Measurements from ENCODE around the gene ARHGEF17.

The ARHGEF17 gene

GRCh38 chr11:73396985-73397384, 88.9 kb downstream of the ARHGEF17 start:
- CTCF ChIA-PET = interaction anchor here (0.7 to 14.0 kb wide), 16 partner anchors 11 to 263 kb away, joined by 3 to 248 read pairs (median 5); partner anchors contain the start of gene ARHGEF17
- H3K4me3 ChIP-seq (ENCODE audit: low read depth, low read length) = no peak overlapping the region
- TF ChIP-seq CTCF (IDR thresholded peaks at IDR 0.05; ENCODE audit: insufficient read depth, low read length, missing control alignments) = no peak
- no peak for DNase-seq (ENCODE audit: low read depth, low spot score)
- POLR2A ChIA-PET = interaction anchor here (1.2 kb wide), 1 partner anchor 88 kb away, joined by 4 read pairs; no protein-coding TSS in a partner anchor

- no peak for TF ChIP-seq CTCF (IDR thresholded peaks at IDR 0.05; ENCODE audit: insufficient read depth, low read length, missing control alignments)
- no peak overlapping the region for H3K4me3 ChIP-seq (ENCODE audit: low read depth, low read length)
- DNase-seq (ENCODE audit: low read depth, low spot score) = no peak
- ChIA-PET POLR2A (no interaction called here), CTCF (interaction anchor here (0.7 to 14.0 kb wide), 12 partner anchors 11 to 262 kb away, joined by 3 to 248 read pairs (median 5); partner anchors contain the start of gene ARHGEF17)
Observed at GRCh38 chr11:73397468-73398131, 89.5 kb downstream of the ARHGEF17 start.

- TF ChIP-seq CTCF (IDR thresholded peaks at IDR 0.05; ENCODE audit: insufficient read depth, low read length, missing control alignments) = no peak
- POLR2A ChIA-PET = interaction anchor here (1.5 kb wide), 1 partner anchor 22 kb away, joined by 3 read pairs; the partner anchor contains the start of gene RELT
- no peak for DNase-seq (ENCODE audit: low read depth, low spot score)
- CTCF ChIA-PET = interaction anchor here (1.6 to 14.0 kb wide), 6 partner anchors 12 to 262 kb away, joined by 4 to 248 read pairs (median 22); partner anchors contain the start of gene ARHGEF17
- H3K4me3 ChIP-seq (ENCODE audit: low read depth, low read length) = no peak overlapping the region
Observed at GRCh38 chr11:73398132-73398526, 90.1 kb downstream of the ARHGEF17 start.

- CTCF ChIA-PET = interaction anchor here (0.7 to 14.0 kb wide), 11 partner anchors 11 to 261 kb away, joined by 3 to 248 read pairs (median 5); partner anchors contain the start of gene ARHGEF17
- no peak for DNase-seq (ENCODE audit: low read depth, low spot score)
- no peak overlapping the region for H3K4me3 ChIP-seq (ENCODE audit: low read depth, low read length)
- POLR2A ChIA-PET = interaction anchor here (0.6 to 1.5 kb wide), 2 partner anchors 22 to 128 kb away, joined by 3 read pairs; partner anchors contain the start of gene RELT
- TF ChIP-seq CTCF (IDR thresholded peaks at IDR 0.05; ENCODE audit: insufficient read depth, low read length, missing control alignments) = no peak
Observed at GRCh38 chr11:73398721-73399120, 90.6 kb downstream of the ARHGEF17 start.

GRCh38 chr11:73399159-73399590, 91.1 kb downstream of the ARHGEF17 start:
- no peak for DNase-seq (ENCODE audit: low read depth, low spot score)
- ChIA-PET POLR2A (interaction anchor here (0.6 to 1.5 kb wide), 3 partner anchors 16 to 127 kb away, joined by 3 read pairs; partner anchors contain the start of gene RELT), CTCF (interaction anchor here (0.7 to 14.0 kb wide), 11 partner anchors 11 to 261 kb away, joined by 3 to 248 read pairs (median 5); partner anchors contain the start of gene ARHGEF17)
- H3K4me3 ChIP-seq (ENCODE audit: low read depth, low read length) = no peak overlapping the region
- no peak for TF ChIP-seq CTCF (IDR thresholded peaks at IDR 0.05; ENCODE audit: insufficient read depth, low read length, missing control alignments)

- ChIA-PET CTCF (interaction anchor here (0.9 to 14.0 kb wide), 13 partner anchors 10 to 260 kb away, joined by 3 to 248 read pairs (median 5); partner anchors contain the start of gene ARHGEF17), POLR2A (interaction anchor here (1.1 to 1.5 kb wide), 2 partner anchors 15 to 23 kb away, joined by 3 read pairs; partner anchors contain the start of gene RELT)
- DNase-seq (ENCODE audit: low read depth, low spot score) = no peak
- H3K4me3 ChIP-seq (ENCODE audit: low read depth, low read length) = no peak overlapping the region
- TF ChIP-seq CTCF (IDR thresholded peaks at IDR 0.05; ENCODE audit: insufficient read depth, low read length, missing control alignments) = no peak
Observed at GRCh38 chr11:73399636-73400035, 91.6 kb downstream of the ARHGEF17 start.

All from AG04449 (cell line).